Bladder microvascular endothelial cell (primary cell): ENCODE data around the gene EFHC1. TPM values are rescaled to one million over a fixed set of nuclear protein-coding genes. Genes with fewer than 3 reads are reported as not detected.

Experiments used
- total RNA-seq: library from RNA; depleted of rRNA; stranded (reverse); fragments of >200 nt; gene quantifications from 2 replicates; pipeline ENCODE4 v1.2.3, GENCODE V29; 2014

EFHC1 gene
- 7.8 and 14.7 TPM in 2 replicates for total RNA-seq

GRCh38 chr6:52419809-52420667 lies at the start of gene EFHC1:
Gene EFHC1, plus strand, starts transcription at chr6:52420342. Its CDS starts 69 bp downstream, at chr6:52420411.

Other genes with a start within 250 kb of the EFHC1 start
- not detected in 2 replicates for gene IL17A, start 234.0 kb upstream of the EFHC1 start, total RNA-seq
- not detected in 2 replicates for gene IL17F, start 175.8 kb upstream of the EFHC1 start, total RNA-seq
- gene MCM3, start 135.6 kb upstream of the EFHC1 start, total RNA-seq = 83.4 and 98.9 TPM in 2 replicates
- 4.9 and 12.0 TPM in 2 replicates for gene PAQR8, start 58.2 kb upstream of the EFHC1 start, total RNA-seq
- 24.3 and 61.2 TPM in 2 replicates for gene TRAM2, start 156.7 kb downstream of the EFHC1 start, total RNA-seq